Right ventricle myocardium inferior (tissue), 1 donor: ENCODE results near the gene KRTAP12-3. TPM values are rescaled to one million over a fixed set of nuclear protein-coding genes. Genes with fewer than 3 reads are reported as not detected.

ENCODE experiments used
- total RNA-seq: library from RNA; stranded (reverse); fragmentation: NEBNext Ultra II Directional; extraction: Animal tissue kit (Norgen Biotek cat#: 25700); gene quantifications from one replicate; pipeline ENCODE4 v1.2.1, GENCODE V29; 2021
- donor health status: DM: no; HTN: yes; CAD: no; lungs with severe emphysema.

The KRTAP12-3 gene
- total RNA-seq, 1 donor from 2014 or later, result not detected

Other genes with a start within 250 kb of the KRTAP12-3 start
- 3.3 TPM for gene LRRC3, start 202.4 kb upstream of the KRTAP12-3 start, total RNA-seq
- gene KRTAP10-1, start 117.7 kb upstream of the KRTAP12-3 start, total RNA-seq, result not detected
- not detected for gene KRTAP10-2, start 106.4 kb upstream of the KRTAP12-3 start, total RNA-seq
- not detected for gene KRTAP10-3, start 99.1 kb upstream of the KRTAP12-3 start, total RNA-seq
- not detected for gene KRTAP10-4, start 84.2 kb upstream of the KRTAP12-3 start, total RNA-seq
- gene KRTAP10-5, start 77.3 kb upstream of the KRTAP12-3 start, total RNA-seq, result not detected
- not detected for gene KRTAP10-6, start 65.4 kb upstream of the KRTAP12-3 start, total RNA-seq
- not detected for gene KRTAP10-7, start 57.3 kb upstream of the KRTAP12-3 start, total RNA-seq
- not detected for gene KRTAP10-8, start 45.9 kb upstream of the KRTAP12-3 start, total RNA-seq
- not detected for gene KRTAP10-9, start 30.8 kb upstream of the KRTAP12-3 start, total RNA-seq
- gene KRTAP10-10, start 20.6 kb upstream of the KRTAP12-3 start, total RNA-seq, result not detected
- gene KRTAP10-11, start 11.5 kb upstream of the KRTAP12-3 start, total RNA-seq, result not detected
- gene KRTAP12-4, start 3.3 kb upstream of the KRTAP12-3 start, total RNA-seq, result not detected
- not detected for gene KRTAP12-2, start 9.0 kb downstream of the KRTAP12-3 start, total RNA-seq
- gene KRTAP12-1, start 24.2 kb downstream of the KRTAP12-3 start, total RNA-seq, result not detected
- gene KRTAP10-12, start 39.2 kb downstream of the KRTAP12-3 start, total RNA-seq, result not detected
- 0.65 TPM for gene TSPEAR, start 53.6 kb downstream of the KRTAP12-3 start, total RNA-seq
- gene UBE2G2, start 143.9 kb downstream of the KRTAP12-3 start, total RNA-seq, result 66.6 TPM
- 73.9 TPM for gene SUMO3, start 160.1 kb downstream of the KRTAP12-3 start, total RNA-seq
- 160 TPM for gene PTTG1IP, start 215.8 kb downstream of the KRTAP12-3 start, total RNA-seq